Activated CD4-positive, alpha-beta T cell treated with anti-CD3 and anti-CD28 coated beads for 36 hours (primary cell): Measurements from ENCODE around the gene TCF12. TPM values are rescaled to one million over a fixed set of nuclear protein-coding genes. Genes with fewer than 3 reads are reported as not detected.
"Not testable (repeated sequence)": the region's sequence is repeated elsewhere in the genome, so short reads cannot be mapped to it uniquely, and the experiment has no call there.

ENCODE experiments used
- ATAC-seq: fragments of 200-7000 bp; cut with Tn5 transposase; one replicate; pipeline ENCODE4 v1.10.0; 2021; ENCODE audit warnings: mild to moderate bottlenecking, moderate library complexity
- CTCF ChIA-PET: fragments of 350-600 bp; sonication (Branson Sonifier 250); formaldehyde crosslinking; loops from one replicate; lab custom pipeline; 2021; ENCODE audit warnings: antibody characterized with exemption; lab: Charles Lee
- POLR2A ChIA-PET: fragments of 350-600 bp; sonication (Branson Sonifier 250); formaldehyde crosslinking; loops from one replicate; lab custom pipeline; 2021; ENCODE audit warnings: antibody characterized with exemption, inconsistent platforms; lab: Charles Lee
- DNase-seq: peaks from one replicate; pipeline ENCODE4 v3.0.0-alpha.2; 2020
- H3K27ac Mint-ChIP-seq: one replicate; pipeline ENCODE4 v1.8.0; 2021; ENCODE audit warnings: mixed read lengths
- H3K27me3 Mint-ChIP-seq: one replicate; pipeline ENCODE4 v1.8.0; 2021; ENCODE audit warnings: mixed read lengths
- H3K36me3 Mint-ChIP-seq: one replicate; pipeline ENCODE4 v1.8.0; 2021; ENCODE audit warnings: low read depth, mixed read lengths
- H3K4me1 Mint-ChIP-seq: one replicate; pipeline ENCODE4 v1.8.0; 2021; ENCODE audit warnings: mixed read lengths
- H3K4me3 Mint-ChIP-seq: one replicate; pipeline ENCODE4 v1.8.0; 2021; ENCODE audit warnings: mild to moderate bottlenecking, moderate library complexity, mixed read lengths
- H3K9me3 Mint-ChIP-seq: one replicate; pipeline ENCODE4 v1.8.0; 2021; ENCODE audit warnings: low read depth, mixed read lengths
- intact Hi-C, 2 experiments: fragments of 100-400 bp; cut with DNase I in 1 of 2; cut with micrococcal nuclease in 1 of 2; formaldehyde crosslinking; loops; one replicate each; pipeline versions ENCODE4 v1.14.2 to v1.15.1; 2022 to 2024; cut with DNase I, micrococcal nuclease
- total RNA-seq, 2 experiments: library from RNA; stranded (reverse); gene quantifications; one replicate each; pipeline ENCODE4 v1.2.3, GENCODE V29; 2021

TCF12 gene
- total RNA-seq, 2 experiments from 2014 or later = 61.1 to 74.9 TPM

DNA sequence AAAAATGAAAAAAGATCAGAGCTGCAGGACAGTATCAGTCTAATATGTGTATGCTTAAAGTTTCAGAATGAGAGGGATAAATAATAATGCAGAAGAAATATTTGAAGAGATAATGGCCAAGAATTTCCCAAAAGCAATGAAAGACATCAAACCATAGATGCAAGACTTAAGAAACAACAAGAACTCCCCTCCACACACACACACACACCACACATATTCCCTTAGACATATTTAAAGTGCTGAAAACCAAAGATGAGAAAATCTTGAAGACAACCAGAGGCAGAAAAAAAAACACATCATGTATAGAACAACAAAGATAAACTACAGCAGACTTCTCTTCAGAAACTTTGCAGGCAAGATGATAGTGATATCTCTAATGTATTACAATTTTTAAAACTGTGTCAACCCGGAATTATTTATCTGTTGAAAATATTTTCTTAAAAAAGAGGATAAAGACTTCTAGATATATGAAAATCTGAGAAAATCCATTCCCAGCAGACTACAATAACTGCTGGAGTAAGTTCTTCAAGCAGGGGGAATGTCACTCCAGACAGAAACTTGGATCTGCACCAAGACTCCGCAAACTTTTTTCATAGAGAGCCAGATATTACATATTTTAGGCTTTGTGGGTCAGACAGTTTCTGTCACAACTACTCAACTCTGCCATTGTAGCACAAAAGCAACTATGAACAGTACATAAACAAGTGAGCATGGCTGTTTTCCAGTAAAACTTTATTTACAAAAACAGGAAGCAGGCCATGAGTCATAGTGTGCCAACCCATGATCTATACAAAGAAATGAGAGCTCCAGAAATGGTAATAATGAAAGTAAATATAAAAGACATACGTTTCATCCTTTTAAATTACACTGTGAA is 234.5 kb downstream of the TCF12 start:
- DNase-seq (peak; percentile 44), ATAC-seq (peak; percentile 90)
- intact Hi-C loops = no loop called here
- Mint-ChIP-seq H3K36me3 (peaks cover 44% of the 10 kb centered on the region), H3K4me1 (peaks cover 19% of the 10 kb centered on the region), H3K27me3 (no peaks in the 10 kb centered on the region), H3K27ac (peak overlapping the region; percentile 44), H3K4me3 (no peak overlapping the region), H3K9me3 (peaks cover 11% of the 10 kb centered on the region)
- POLR2A ChIA-PET = no interaction called here
- CTCF ChIA-PET = interaction anchor here (1.0 kb wide), 1 partner anchor 18 kb away, joined by 3 read pairs; no protein-coding TSS in a partner anchor

DNA sequence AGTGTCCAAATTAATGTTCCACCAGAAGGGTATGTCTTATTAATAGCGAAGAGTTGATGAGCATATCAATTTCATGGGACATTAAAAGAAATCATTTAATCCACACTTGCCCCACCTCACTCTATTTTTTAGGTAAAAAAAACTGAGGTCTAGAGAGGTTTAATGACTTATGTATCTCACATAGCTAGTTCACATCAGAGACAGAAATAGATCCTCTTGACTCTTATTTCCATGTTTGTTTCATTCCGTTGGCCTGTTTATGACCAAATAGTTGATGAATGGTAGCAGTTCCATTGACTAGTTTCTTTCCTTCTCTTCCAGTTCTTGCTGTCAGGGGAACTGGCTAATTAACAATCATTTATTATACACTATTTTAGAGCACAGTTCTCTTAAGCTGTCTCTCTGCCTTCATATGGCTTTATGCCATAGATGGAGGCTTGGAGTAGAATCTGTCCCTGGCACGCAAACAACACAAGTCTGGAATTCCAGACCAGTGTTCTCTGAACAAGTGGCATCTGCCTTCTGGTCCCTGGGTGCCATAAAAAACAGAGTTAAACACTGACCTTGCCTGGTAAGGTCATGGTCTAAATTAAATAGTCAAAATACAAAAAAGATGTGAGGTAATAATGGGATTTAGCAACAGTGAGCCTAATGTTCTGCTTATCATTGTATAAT is 237.9 kb downstream of the TCF12 start:
- H3K4me3 Mint-ChIP-seq = no peak overlapping the region
- peaks cover 19% of the 10 kb centered on the region for H3K4me1 Mint-ChIP-seq
- intact Hi-C loops = no loop called here
- no peaks in the 10 kb centered on the region for H3K27me3 Mint-ChIP-seq
- DNase-seq (no peak), ATAC-seq (no peak)
- H3K36me3 Mint-ChIP-seq = peaks cover 31% of the 10 kb centered on the region
- ChIA-PET CTCF (no interaction called here), POLR2A (no interaction called here)
- H3K27ac Mint-ChIP-seq = no peak overlapping the region
- H3K9me3 Mint-ChIP-seq = peaks cover 9% of the 10 kb centered on the region

DNA sequence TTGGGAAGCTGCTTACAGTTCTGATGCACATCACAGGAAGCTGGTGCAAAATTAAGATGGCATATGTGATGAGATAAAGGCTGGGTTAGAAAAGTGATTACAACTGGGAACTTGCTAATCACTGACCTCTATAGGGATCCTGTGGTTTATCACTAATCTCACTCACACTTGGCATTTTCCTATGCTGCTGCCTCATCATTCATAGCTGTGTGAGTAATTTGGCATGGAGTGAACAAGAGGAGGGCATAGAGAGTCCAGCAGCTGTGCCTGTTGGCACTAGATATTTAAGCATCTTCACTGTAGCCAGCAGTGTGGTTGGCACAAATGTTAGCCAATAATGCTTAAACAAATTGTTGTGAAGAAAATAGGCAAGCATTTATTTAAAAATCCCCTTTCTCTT is 240.1 kb downstream of the TCF12 start:
- Mint-ChIP-seq H3K4me3 (no peak overlapping the region), H3K27me3 (no peaks in the 10 kb centered on the region), H3K27ac (no peak overlapping the region), H3K36me3 (peaks cover 10% of the 10 kb centered on the region), H3K4me1 (peaks cover 3% of the 10 kb centered on the region), H3K9me3 (no peaks in the 10 kb centered on the region)
- intact Hi-C loops = no loop called here
- DNase-seq (no peak), ATAC-seq (no peak)
- ChIA-PET CTCF (interaction anchor here (0.5 kb wide), 1 partner anchor 32 kb away, joined by 3 read pairs; no protein-coding TSS in a partner anchor), POLR2A (no interaction called here)

DNA sequence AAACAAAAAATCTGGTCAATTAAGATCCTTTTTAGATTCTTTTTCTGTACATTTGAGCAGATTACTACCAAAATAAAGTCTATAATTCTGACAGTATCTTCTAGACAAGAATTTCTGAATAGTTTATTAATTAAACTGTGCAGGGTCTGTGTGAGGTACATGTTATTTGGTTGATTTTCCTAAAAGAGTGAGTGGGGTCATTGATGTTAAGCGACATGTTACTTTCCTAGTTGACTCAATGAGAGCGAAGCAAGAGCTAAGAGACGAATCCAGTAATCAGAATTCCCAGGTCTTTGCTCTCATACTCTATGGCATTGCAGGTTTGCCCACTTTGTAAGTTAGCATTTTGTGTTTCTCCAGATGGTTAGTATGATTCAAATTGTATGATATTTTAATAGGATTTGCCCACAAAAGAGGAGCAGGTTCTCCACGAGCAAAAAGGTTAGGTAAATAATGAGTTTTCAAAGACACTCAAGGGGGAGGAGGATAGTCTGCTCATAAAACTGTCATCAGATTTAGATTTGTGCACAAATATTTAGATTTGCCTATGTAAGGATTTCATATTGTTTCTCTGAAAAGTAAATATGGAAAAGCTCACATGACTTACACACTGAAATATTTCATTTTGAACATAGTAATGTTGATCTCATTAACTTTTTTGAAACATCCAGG is 240.7 kb downstream of the TCF12 start:
- peaks cover 11% of the 10 kb centered on the region for H3K36me3 Mint-ChIP-seq
- ChIA-PET POLR2A (no interaction called here), CTCF (interaction anchor here (0.5 to 2.0 kb wide), 3 partner anchors 13 to 31 kb away, joined by 3 to 11 read pairs (median 3); no protein-coding TSS in a partner anchor)
- DNase-seq (no peak), ATAC-seq (no peak)
- intact Hi-C loops = no loop called here
- no peaks in the 10 kb centered on the region for H3K27me3 Mint-ChIP-seq
- H3K4me1 Mint-ChIP-seq = no peaks in the 10 kb centered on the region
- no peak overlapping the region for H3K4me3 Mint-ChIP-seq
- no peak overlapping the region for H3K27ac Mint-ChIP-seq
- no peaks in the 10 kb centered on the region for H3K9me3 Mint-ChIP-seq

DNA sequence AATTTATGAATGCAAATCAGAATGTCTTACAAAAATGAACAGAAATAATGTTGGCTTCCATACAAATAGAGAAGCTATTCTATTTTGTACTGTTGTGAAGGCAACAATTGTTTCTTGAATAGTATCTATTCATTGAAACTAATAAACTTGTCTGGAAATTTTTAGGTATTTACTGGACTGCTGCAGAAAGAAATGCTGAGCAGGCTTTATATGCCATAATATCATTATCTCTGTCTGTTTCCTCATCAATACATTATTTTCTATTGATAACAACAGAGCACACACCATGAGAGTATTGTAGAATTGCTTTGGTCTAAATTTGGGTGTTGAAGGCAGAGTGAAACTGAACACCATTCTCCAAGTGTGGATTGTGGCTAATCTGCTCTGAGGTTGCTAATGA is 241.3 kb downstream of the TCF12 start:
- no peak for ATAC-seq
- no peak for DNase-seq
- no peaks in the 10 kb centered on the region for H3K27me3 Mint-ChIP-seq
- no peaks in the 10 kb centered on the region for H3K4me1 Mint-ChIP-seq
- ChIA-PET CTCF (interaction anchor here (1.4 to 2.0 kb wide), 2 partner anchors 13 to 14 kb away, joined by 3 to 11 read pairs; no protein-coding TSS in a partner anchor), POLR2A (no interaction called here)
- intact Hi-C loops = no loop called here
- peaks cover 10% of the 10 kb centered on the region for H3K36me3 Mint-ChIP-seq
- no peak overlapping the region for H3K4me3 Mint-ChIP-seq
- H3K27ac Mint-ChIP-seq = no peak overlapping the region
- H3K9me3 Mint-ChIP-seq = no peaks in the 10 kb centered on the region

DNA sequence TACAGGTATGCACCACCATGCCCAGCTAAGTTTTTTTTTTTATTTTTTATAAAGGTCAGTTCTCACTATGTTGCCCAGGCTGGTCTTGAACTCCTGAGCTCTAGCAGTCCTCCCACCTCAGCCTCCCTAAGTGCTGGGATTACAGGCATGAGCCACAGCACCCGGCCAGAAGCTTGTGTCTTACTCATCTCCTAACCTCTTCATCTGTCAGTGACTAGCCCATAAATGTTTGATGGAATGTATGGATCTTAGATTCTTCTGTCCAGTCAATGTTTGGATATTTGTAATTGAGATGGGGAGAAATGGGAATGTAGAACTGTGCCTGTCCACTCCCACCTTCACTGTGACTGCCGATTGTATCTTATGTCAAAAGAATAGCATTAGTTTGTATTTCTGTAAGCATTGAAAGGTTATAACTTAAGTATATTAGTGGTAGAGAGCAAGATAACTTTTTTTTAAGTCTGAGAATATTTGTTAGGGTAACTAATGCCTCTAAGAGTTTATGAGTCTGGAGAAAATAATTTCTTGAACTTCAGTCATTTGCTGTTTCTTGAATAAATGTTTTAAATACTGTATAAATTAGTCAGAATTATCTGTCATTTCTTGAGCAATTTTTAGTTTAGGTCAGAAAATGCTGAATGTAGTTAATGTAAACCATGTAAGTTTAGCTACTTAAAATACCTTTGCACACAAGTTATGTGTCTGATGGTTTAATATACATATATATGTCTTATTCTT is 242.5 kb downstream of the TCF12 start:
- CTCF ChIA-PET = interaction anchor here (0.6 to 2.0 kb wide), 4 partner anchors 14 to 145 kb away, joined by 3 to 11 read pairs (median 4); no protein-coding TSS in a partner anchor

DNA sequence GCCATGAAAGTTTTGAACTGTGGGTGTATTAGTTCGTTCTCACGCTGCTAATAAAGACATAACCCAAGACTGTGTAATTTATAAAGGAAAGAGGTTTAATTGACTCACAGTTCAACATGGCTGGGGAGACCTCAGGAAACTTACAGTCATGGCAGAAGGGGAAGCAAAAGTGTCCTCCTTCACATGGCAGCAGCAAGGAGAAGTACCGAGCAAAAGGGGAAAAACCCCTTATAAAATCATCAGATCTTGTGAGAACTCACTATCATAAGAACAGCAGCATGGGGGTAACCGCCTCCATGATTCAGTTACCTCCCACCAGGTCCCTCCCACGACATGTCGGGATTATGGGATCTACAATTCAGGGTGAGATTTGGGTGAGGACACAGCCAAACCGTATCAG is 245.8 kb downstream of the TCF12 start:
- H3K27ac Mint-ChIP-seq, H3K4me3 Mint-ChIP-seq, H3K27me3 Mint-ChIP-seq, H3K4me1 Mint-ChIP-seq, H3K9me3 Mint-ChIP-seq, POLR2A ChIA-PET, DNase-seq, ATAC-seq, intact Hi-C loops: not testable (repeated sequence)
- CTCF ChIA-PET = interaction anchor here (1.1 kb wide), 1 partner anchor 14 kb away, joined by 3 read pairs; no protein-coding TSS in a partner anchor
- peaks cover 19% of the 10 kb centered on the region for H3K36me3 Mint-ChIP-seq

More for the DNA sequence above, 242.5 kb downstream of the TCF12 start:
- Mint-ChIP-seq H3K9me3 (no peaks in the 10 kb centered on the region), H3K4me1 (no peaks in the 10 kb centered on the region), H3K27me3 (no peaks in the 10 kb centered on the region), H3K4me3 (no peak overlapping the region), H3K27ac (no peak overlapping the region), H3K36me3 (peaks cover 5% of the 10 kb centered on the region)
- no peak for DNase-seq
- POLR2A ChIA-PET = no interaction called here
- intact Hi-C loops = no loop called here
- ATAC-seq = no peak

DNA sequence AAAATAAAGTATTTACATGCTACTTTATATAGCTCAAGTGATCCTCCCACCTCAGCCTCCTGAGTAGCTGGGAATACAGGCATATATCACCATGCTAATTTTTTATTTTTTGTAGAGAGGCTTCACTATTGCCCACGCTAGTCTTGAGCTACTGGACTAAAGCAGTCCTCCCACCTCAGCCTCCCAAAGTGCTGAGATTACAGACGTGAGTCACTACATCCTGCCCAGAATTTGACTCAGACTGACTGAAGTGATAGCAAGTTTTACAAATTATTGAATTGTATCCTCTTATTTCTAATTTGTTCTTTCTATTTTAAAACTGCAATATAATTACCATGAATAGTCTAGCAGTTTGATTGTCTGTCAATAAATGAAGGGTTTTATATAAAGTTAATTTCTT is 247.5 kb downstream of the TCF12 start:
- peak; percentile 20 for DNase-seq
- ATAC-seq = peak; percentile 74
- H3K27ac Mint-ChIP-seq = no peak overlapping the region
- no peak overlapping the region for H3K4me3 Mint-ChIP-seq
- no peaks in the 10 kb centered on the region for H3K9me3 Mint-ChIP-seq
- H3K4me1 Mint-ChIP-seq = no peaks in the 10 kb centered on the region
- peaks cover 19% of the 10 kb centered on the region for H3K36me3 Mint-ChIP-seq
- intact Hi-C loops = no loop called here
- no peaks in the 10 kb centered on the region for H3K27me3 Mint-ChIP-seq
- ChIA-PET POLR2A (no interaction called here), CTCF (interaction anchor here (1.1 kb wide), 1 partner anchor 20 kb away, joined by 3 read pairs; no protein-coding TSS in a partner anchor)

DNA sequence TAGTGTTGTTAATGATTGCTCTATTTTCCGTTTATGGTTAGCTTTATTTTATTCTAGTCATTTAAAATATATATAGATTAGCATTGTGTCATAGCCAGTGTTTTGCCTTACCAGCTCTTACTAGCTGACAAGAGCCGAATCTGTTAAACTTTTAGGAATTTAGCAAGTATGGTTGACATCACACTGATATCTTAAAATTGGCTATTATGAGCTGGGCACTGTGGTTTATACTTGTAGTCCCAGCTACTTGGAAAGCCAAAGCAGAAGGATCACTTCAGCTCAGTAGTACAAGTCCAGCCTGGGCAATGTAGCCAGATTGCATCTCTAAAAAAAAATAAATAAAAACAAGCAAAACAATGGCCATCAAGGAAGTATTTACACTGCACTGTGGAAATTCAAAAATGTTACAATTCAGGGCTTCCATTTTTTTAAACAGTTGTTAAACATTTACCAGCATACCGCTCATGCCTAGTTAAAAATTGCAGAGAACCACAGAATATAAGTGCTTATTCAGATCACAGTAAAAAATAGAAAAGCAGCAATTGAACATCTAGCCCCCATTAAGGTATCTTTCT is 249.5 kb downstream of the TCF12 start:
- DNase-seq = no peak
- Mint-ChIP-seq H3K4me3 (no peak overlapping the region), H3K4me1 (peaks cover 1% of the 10 kb centered on the region), H3K27me3 (no peaks in the 10 kb centered on the region), H3K36me3 (peaks cover 26% of the 10 kb centered on the region), H3K9me3 (no peaks in the 10 kb centered on the region), H3K27ac (no peak overlapping the region)
- CTCF ChIA-PET = no interaction called here
- POLR2A ChIA-PET = no interaction called here
- ATAC-seq = no peak
- intact Hi-C loops = no loop called here

DNA sequence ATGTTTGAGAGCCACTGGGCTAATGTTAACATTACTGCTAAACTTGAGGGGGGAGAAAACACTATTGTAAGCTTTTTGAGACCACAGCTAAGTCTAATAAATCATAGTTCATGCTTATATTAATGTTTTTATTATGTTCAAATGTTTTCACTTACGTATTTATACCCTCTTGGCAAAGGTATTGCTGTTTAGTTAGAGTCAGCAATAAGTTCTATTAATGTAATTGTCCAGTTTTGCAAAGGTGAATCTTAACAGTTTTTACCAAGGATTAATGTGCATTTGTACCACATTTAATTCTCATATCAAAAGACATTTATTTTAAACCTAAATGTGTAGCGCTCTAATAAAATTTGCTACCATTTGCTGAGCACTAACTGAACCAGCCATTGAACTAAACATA is 251.2 kb downstream of the TCF12 start:
- ChIA-PET CTCF (no interaction called here), POLR2A (no interaction called here)
- H3K4me1 Mint-ChIP-seq = peaks cover 5% of the 10 kb centered on the region
- DNase-seq (no peak), ATAC-seq (no peak)
- H3K4me3 Mint-ChIP-seq = no peak overlapping the region
- no peaks in the 10 kb centered on the region for H3K27me3 Mint-ChIP-seq
- H3K36me3 Mint-ChIP-seq = peaks cover 22% of the 10 kb centered on the region
- no peak overlapping the region for H3K27ac Mint-ChIP-seq
- intact Hi-C loops = no loop called here
- no peaks in the 10 kb centered on the region for H3K9me3 Mint-ChIP-seq
